HG03060 (cell line): ENCODE data around the gene NVL.

Experiments
- ATAC-seq: cut with Tn5 transposase; IDR thresholded peaks from one replicate; pipeline ENCODE4 v1.9.1; 2021; ENCODE audit warnings: low read depth, moderate number of reproducible peaks; ENCODE audit not compliant: unreplicated experiment

The NVL gene

DNA sequence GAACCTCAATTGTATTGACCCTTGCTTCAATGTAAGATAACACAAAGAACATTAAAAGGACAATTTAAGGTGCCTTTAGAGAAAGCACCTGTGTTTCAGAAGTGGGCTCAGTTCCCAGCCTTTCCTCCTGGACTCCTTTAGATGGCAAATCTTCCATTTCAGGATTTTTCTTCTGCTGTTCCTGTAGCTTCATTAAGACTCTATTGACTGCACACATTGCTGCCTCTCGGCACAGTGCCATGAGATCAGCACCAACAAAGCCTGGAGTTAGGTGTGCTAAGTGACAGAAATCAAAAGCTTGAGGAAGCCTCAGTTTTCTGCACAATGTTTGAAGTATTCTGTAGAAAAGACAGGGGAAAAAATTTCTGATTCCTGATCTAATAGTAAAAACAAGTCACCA lies 40.6 kb downstream of the NVL start:
- ATAC-seq = no peak

DNA sequence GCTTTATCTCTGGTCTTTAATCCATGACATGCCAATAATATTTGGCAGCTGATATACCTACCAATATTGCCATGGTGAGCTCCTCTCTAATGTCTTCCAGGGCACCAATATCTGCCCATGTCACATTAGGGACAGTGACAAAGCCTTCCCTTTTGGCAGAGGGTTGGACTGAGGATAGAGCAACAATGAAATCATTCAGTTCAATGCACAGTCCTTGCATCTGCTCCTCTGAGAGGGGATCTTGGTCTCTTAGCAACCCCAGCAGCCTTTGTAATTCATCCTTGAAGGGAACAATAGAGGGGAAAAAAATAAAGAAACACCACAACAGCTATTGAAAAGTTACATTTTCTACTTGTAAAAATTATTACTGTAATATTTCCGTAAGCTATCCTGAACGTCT lies 42.3 kb downstream of the NVL start:
- ATAC-seq = no peak

DNA sequence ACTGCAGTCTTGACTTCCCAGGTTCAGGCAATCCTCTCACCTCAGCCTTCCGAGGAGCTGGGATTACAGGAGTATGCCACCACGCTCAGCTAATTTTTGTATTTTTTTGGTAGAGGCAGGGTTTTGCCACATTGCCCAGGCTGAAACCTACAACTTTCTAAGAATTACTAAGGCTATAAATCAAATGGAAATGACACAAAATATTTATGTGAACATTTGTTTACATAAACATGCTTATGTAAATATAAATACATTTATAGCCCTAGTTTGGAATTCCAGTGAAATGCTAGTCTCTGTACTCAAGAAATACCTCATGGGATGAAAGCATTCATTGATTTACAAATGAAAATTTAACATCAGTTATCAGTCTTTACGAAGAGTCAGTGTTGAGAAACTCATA lies 47.8 kb downstream of the NVL start:
- ATAC-seq = no peak

DNA sequence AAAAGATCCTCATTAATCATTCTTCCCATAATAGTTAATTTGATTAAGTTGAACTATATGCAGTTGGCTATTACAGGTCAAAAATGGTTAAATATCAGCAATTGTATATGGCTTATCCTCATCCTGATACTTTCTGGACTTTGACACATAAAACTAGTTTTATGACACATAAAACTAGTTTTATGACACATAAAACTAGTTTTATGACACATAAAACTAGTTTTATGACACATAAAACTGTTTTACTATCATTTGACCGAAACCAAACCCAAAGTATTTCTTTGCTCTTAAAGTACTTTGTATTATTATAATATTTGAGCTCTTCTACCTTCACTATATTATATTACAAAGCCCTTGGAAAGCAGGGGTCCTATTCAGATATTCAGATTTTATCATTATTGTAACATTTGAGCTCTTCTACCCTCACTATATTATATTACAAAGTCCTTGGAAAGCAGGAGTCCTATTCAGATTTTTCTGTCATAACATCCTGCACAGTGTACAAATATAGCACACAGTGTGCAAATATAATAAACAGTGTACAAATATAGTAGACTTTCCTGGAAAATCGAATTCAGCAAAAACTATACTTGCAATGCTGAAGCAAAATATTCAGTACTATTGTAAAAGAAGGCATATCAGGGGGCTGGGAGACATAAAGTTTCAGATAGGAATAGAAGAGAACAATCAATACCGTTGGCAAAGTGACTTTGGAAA lies 53.0 kb downstream of the NVL start:
- ATAC-seq = no peak

DNA sequence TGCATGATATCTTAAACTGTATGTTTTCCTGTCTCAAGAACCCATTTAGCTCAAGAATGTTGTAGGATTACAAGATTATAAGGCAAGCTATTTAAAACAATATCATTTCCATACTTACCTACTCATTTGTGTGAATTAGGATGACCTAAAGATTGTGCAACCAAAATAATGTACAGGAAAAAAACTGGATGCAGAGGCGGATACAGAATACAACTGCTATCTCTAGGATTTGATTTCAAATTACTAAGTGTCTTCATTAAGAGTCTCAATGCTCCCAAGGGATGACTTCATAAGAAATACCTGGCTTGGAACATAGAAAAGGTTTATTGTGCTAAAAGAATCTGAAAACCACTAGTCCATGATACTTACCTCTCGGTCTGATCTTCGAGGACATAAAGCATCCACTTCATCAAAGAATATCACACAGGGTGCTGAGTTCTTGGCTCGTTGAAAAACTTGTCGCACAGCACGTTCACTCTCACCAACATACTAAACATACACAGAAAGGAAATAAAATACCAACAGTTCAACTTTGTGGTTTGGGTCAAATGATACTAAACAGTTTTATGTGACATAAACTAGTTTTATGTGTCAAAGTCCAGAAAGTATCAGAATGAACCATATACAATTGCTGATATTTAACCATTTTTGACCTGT lies 54.9 kb downstream of the NVL start:
- no peak for ATAC-seq

DNA sequence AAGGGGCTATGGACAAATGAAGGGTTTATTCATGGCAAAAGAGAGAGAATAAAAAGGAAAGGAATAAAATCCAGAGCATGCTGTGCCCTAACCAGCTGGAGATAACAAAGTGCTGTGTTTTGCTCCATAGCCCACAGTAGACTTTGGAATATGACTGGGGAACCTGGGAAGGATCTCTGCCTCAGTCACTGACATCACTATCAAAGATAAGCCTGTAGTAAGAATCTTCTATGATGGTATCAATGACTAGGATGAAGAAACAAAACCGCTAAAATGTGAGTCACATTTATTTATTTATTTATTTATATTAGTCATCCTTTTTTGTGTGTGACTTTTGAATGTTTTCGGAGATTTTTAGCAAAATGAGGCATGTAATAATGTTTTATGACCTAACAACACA lies 56.3 kb downstream of the NVL start:
- ATAC-seq = no peak

DNA sequence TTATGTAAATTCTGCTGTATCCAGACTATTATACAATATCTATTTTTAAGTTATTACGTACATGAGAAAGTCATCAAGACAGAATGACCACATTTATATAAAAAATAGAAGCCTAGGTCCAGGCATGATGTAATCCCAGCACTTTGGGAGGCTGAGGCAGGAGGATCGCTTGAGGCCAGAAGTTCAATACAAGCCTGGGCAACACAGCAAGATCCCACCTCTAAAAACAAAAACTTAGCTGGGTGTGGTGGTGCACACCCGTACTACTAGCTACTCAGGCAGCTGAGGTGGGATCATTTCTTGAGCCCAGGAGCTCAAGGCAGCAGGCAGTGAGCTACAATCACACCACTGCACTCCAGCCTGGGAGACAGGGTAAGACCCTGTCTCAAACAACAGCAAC lies 58.9 kb downstream of the NVL start:
- no peak for ATAC-seq

DNA sequence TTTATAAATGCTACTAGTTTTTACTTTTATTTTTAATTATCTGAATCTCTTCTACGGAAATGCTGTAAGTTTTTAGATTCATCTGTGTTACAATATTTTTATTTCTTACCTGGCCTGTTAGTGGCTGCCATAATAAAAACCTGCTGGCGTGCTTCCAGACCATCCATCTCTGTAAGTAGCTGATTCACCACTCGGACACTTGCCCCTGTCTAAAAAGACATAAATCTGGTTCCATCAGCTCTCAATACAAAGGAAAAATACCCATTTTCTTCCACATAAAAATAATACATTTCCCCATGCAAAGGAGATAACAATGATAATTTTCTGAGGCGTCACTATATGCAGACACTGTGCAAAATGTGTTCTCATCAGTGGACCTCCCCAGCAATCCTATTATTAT lies 62.0 kb downstream of the NVL start:
- ATAC-seq = no peak

DNA sequence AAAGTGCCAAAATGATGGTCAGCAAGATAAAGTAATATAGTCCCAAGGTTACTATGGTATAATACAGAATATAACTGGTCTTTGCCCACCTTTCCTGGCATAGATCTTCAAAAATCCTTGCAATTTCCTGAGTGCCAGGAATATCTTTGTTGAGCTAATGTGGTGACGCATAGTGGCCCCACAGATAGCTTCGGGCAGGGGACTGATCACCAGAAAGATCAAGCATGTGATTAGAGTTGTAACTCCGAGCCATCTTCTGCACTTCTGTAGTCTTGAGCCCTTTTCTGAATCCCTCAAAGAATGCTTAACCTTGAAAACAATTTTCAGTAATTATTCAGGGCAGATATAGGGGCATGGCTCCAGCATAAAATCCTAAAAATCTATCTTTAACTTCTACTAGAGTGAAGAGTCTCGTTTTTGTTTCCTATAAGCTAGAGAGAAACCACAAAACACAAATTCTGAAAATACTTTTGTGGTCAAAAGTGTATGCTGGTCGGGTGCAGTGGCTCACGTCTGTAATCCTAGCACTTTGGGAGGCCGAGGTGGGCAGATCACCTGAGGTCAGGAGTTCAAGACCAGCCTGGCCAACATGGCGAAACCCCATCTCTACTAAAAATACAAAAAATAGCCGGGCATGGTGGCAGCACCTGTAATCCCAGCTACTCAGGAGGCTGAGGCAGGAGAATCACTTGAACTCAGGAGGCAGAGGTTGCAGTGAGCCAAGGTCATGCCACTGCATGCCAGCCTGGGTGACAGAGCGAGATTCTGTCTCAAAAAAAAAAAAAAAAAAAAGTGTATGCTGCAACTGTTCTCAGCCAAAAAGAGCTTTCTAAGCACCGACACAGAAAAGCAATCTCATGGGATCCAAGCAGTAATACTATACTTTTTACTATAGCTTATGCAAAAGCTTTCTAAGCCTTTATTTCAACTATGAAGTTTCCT lies 62.8 kb downstream of the NVL start:
- ATAC-seq = no peak

DNA sequence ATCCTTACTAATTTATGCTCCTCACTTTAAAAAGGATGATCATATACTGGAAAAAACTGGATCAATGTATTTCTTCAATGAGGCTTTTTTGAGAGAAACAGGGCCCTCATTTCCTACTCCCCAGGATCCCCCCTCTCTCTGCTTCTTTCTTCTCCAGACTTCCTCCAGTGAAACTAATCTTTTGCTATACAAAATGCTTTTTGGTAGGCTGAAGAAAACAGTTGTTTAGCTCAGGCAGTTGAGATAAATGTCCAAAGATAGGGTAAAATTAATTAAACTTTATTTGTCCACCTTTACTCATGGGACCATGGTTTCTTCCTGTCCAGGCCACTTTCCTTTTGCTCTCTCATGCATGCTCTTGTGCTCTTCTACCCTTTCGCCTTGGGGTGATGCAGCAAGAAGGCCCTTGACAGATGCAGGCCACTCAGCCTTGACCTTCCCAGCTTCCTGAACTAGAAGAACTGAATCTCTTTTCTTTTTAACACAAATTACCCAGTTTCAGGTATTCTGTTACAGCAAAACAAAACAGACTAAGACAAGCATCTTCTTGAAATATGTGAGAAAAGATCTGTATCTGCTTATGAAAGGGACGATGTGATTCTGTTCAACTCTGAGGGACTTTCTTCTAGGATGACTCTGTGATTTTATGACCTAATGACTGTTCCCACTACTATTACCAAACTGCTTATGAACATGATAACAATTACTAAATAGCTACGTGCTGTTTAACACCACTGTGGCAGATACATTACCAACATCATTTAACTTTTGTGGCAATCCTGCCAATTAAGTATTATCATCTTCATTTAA lies 63.7 kb downstream of the NVL start:
- ATAC-seq = no peak

DNA sequence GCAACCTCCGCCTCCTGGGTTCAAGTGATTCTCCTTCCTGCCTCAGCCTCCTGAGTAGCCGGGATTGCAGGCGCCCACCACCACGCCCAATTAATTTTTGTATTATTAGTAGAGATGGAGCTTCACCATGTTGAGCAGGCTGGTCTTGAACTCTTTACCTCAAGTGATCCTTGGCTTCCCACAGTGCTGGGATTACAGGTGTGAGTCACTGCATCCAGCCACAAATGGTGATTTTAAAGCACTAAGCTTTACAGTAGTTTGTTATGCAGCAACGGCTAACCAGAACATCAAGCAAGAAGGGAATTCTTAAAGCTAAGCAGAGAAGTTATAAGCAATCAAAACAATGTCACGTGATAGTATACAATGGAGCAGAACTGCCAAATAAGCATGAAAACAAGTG lies 65.7 kb downstream of the NVL start:
- no peak for ATAC-seq

DNA sequence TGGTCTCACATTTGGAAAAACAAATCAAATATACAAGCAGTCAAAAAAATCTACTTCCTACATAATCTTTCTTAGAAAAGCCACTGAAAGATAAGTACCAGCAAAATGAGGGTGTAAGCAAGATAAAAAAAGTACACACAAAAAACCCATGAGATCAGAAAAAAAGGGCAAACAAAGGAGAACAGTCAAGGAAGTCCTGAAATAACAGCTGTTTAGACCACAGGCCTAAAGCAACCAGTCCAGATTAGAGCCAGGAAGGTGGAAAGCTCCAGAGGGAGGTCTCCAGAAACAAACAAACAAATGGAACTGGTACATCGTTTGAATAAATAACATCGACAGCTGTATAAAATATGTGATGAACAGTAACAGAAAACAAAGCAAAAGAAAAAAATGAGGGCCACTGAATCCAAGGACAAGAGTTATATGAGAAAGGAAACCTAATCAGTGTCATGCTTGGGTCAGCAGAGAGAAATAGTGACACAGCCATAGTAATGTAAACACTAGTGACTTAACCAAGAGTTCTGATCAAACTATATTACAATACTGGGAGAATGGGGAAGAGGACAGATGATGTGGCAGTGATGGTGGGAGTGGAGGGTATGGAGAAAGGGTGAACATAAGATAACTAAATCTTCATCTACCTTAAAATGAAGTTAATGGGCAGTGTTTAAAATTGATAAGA lies 67.5 kb downstream of the NVL start:
- no peak for ATAC-seq

DNA sequence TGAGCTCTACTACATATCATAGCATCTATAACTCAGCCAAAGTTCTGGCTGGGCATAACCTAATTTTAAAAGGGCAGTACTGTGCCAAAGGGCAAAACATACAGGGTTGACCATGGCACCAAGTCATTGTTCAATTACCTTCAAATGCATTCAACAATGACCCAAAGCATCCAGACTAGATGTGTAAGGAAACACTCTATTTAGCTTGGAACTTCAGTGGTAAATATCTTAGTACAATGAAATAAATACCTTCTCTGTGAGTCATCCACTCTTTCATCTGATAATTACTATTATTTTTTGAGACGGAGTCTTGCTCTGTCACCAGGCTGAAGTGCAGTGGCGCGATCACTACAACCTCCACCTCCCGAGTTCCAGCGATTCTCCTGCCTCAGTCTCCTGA lies 70.0 kb downstream of the NVL start:
- ATAC-seq = no peak

DNA sequence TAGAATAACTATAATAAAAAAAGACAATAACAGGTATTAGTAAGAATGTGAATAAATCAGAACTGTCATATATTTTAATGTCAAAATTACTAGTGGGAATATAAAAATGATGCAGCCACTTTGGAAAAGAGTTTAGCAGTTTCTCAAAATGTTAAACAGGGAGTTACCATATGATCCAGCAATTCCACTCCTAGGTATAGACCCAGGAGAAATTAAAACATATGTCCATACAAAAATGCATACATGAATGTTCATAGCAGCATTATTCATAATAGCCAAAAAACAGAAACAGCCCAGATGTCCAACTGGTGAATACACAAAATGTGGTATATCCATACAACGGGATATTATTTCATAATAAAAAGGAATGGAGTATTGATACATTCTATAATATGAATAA lies 71.6 kb downstream of the NVL start:
- ATAC-seq = no peak

DNA sequence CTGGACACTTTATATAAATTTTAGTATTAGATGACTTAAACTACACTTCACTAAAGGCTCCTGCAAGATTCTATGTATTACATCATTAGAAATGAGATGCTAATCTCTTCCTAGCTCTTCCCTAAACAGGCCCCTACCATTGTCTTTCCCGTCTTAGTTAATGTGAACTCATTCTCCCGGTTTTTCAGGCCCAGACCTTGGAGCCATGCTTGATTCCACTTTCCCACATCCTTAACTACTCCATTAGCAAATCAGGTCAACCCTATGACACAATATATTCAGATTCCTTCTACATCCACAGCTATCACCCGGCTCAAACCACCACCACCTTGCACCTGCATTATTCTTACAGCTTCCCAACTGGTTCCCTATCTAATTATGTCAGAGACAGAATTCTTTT lies 73.3 kb downstream of the NVL start:
- ATAC-seq = no peak

DNA sequence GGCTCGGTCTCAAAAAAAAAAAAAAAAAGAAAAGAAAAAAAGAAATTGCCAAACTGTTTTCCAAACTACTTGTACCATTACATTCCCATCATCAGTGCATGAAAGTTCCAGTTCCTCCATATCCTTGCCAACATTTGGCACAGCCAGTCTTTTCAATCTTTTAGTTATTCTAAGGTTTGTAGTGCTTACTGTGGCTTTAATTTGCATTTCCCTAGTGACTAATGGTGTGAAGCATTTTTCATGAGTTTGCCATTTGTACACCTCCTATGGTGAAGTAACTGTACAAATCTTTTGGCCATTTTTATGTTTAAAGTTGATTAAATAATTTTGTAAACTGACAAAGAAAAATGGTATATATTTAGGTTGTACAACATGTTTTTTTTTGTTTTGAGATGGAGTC lies 76.3 kb downstream of the NVL start:
- no peak for ATAC-seq

DNA sequence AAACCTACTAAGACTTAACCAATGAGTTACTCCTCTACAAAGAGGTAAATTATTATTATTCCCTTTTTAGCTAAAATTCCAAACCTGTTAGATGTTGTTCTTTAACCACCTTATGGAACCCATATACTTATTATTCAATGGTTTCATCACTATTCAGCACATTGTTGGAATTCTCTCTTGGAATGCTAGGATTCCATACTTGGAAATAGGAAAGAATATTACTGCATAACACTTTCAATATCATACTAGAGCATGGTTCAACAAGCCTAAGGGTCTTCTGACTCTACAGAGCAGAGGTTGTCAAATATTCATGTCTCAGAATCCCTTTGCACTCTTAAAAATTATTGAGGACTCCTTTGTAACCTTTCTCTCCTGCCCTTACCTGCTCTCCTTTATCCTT lies 77.5 kb downstream of the NVL start:
- ATAC-seq = no peak

DNA sequence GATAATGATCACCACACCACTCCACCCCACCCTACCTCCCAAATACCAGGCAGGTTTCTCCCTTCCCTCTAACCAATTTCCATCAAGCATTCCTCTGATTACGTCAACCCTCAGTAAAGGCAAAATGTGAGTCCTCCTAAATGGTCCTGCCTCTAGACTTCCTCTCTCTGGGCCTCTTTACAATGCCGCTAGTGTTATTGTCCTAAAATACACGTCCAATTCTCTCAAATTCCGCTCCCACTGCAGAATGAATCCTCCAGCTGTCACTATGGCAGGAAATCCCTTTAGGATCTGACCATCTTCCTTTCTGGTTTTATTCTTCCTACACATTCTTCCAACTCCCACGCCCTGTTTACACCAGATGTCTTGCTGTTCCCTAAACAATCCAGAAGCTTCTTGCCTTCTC lies 78.2 kb downstream of the NVL start:
- no peak for ATAC-seq

DNA sequence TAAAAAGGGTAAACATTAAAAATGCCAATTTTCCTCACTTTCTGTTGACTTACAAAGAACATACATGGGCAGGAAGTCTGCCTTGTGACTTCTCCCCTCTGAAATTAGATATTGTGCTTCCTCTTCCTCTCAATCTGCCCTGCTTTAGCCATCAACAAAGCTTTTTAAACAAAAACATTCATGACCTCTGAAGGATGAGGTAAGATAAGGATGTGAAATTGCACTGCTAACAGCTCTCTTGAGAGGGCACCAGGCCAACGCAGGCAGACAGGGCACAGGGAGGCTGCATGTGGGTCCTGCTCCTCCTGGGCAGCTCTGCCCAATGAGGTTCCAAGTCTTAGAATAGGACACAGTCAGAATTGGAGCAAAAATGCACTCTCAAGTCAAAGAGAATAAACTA lies 84.8 kb downstream of the NVL start:
- ATAC-seq = no peak

DNA sequence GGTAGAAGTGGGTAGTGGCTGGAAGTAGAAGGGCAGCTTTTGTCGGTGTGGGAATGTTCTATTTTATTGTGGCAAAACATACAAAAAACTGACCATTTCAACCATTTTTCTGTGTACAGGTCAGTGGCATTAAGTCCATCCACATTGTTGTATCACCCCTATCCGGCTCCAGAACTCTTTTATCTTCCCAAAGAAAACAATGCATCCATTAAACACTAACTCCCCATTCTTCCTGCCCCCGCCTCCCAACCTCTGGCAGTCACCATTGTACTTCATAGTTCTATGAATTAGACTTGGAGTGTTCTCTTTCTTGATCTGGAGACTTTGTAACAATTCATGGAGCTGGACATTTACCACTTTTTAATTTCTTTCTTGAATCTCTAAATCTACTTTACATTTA lies 91.2 kb downstream of the NVL start:
- ATAC-seq = no peak
